Esophagus muscularis mucosa (tissue), 3 donors: ENCODE results near the gene SLC5A1.
"Not testable (repeated sequence)": the region's sequence is repeated elsewhere in the genome, so short reads cannot be mapped to it uniquely, and the experiment has no call there.

ENCODE experiments used
- POLR2A ChIP-seq: fragments of 450-650 bp; IDR thresholded peaks from one replicate; pipeline ENCODE4 v1.6.1; 2017; ENCODE audit warnings: antibody characterized with exemption, moderate library complexity, mild to moderate bottlenecking, low read depth
- POLR2AphosphoS5 ChIP-seq, 2 donors: sonication (generic); formaldehyde crosslinking; IDR thresholded peaks; one replicate each; pipeline ENCODE4 v1.6.1; 2017; ENCODE audit warnings: antibody characterized with exemption in 2 of 2
- TF ChIP-seq, protein P1 (sequence below), 3 experiments: fragments of 200-600 bp in 2 of 3; fragments of 450-650 bp in 1 of 3; sonication (generic) in 2 of 3; IDR thresholded peaks; one replicate each; pipeline ENCODE4 v1.5.1; 2017 to 2019; ENCODE audit warnings: antibody characterized with exemption in 3 of 3, mild to moderate bottlenecking in 2 of 3, moderate library complexity in 1 of 3

DNA sequence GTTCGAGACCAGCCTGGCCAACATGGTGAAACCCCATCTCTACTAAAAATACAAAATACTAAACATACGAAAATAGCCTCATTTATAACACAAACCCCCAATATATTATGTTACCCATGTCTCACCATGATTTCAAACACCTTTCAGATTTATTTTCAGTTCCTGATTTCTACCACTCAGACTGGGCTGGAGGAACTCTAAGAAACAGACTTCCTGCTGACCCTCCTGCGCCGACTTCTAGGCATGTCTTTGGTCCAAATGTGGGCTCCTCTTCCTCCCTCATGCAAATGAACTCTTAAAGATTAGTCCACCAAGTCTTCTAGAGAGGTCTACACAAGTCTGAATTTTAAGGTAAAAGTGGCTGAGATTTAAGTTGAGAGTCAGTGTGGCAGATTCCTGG is 105.3 kb downstream of the SLC5A1 start:
- TF ChIP-seq POLR2AphosphoS5 (IDR thresholded peaks at IDR 0.05); POLR2A: not testable (repeated sequence)
- TF ChIP-seq, protein P1, sequence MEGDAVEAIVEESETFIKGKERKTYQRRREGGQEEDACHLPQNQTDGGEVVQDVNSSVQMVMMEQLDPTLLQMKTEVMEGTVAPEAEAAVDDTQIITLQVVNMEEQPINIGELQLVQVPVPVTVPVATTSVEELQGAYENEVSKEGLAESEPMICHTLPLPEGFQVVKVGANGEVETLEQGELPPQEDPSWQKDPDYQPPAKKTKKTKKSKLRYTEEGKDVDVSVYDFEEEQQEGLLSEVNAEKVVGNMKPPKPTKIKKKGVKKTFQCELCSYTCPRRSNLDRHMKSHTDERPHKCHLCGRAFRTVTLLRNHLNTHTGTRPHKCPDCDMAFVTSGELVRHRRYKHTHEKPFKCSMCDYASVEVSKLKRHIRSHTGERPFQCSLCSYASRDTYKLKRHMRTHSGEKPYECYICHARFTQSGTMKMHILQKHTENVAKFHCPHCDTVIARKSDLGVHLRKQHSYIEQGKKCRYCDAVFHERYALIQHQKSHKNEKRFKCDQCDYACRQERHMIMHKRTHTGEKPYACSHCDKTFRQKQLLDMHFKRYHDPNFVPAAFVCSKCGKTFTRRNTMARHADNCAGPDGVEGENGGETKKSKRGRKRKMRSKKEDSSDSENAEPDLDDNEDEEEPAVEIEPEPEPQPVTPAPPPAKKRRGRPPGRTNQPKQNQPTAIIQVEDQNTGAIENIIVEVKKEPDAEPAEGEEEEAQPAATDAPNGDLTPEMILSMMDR (IDR thresholded peaks at IDR 0.05) = not testable (repeated sequence)
